H1 (cell line): ENCODE measurements around the gene NFASC. TPM values are rescaled to one million over a fixed set of nuclear protein-coding genes. Genes with fewer than 3 reads are reported as not detected.

ENCODE experiments used
- CBX8 ChIP-seq: fragments of 300-800, 300-1000 bp; sonication (generic); IDR thresholded peaks from 2 replicates; pipeline ENCODE4 v1.7.1; 2016; ENCODE audit warnings: low read depth, low read length, borderline replicate concordance
- POU5F1 ChIP-seq: IDR thresholded peaks from 2 replicates; pipeline ENCODE4 v1.6.1; 2011; ENCODE audit warnings: low read depth, mild to moderate bottlenecking, low read length, moderate library complexity
- RBBP5 ChIP-seq: IDR thresholded peaks from 2 replicates; pipeline ENCODE4 v1.7.1; 2012; ENCODE audit warnings: low read depth, mild to moderate bottlenecking, inconsistent platforms, low read length, moderate library complexity, borderline replicate concordance
- RNF2 ChIP-seq: fragments of 200-900, 300-1000 bp; sonication (generic); IDR thresholded peaks from 2 replicates; pipeline ENCODE4 v1.7.1; 2016; ENCODE audit warnings: borderline replicate concordance, low read depth, mild to moderate bottlenecking, antibody characterized with exemption, low read length; ENCODE audit not compliant: poor library complexity, severe bottlenecking; ENCODE audit errors: missing control alignments
- SP2 ChIP-seq: IDR thresholded peaks from 2 replicates; pipeline ENCODE4 v1.6.1; 2012; ENCODE audit warnings: mild to moderate bottlenecking, low read length, inconsistent platforms
- SRF ChIP-seq: IDR thresholded peaks from 2 replicates; pipeline ENCODE4 v1.6.1; 2011; ENCODE audit warnings: mild to moderate bottlenecking, low read depth, low read length, moderate library complexity
- polyA plus RNA-seq, 7 experiments: library from polyadenylated mRNA; depleted of rRNA in 3 of 7; stranded (reverse) in 5 of 7; unstranded in 2 of 7; fragments of >200 nt in 5 of 7; fragments of 200-250 nt in 2 of 7; gene quantifications; 1 replicate in 5 of 7; 2 replicates in 1 of 7; 4 replicates in 1 of 7; pipeline versions ENCODE4 v1.2.1 to v1.2.3, GENCODE V29; 2011 to 2013; ENCODE audit warnings: missing spikeins in 2 of 7, mixed read lengths in 2 of 7
- total RNA-seq: library from RNA; stranded (reverse); fragmentation: NEBNext Ultra II Directional; extraction: Animal tissue kit (Norgen Biotek cat#: 25700); gene quantifications from 2 replicates; pipeline ENCODE4 v1.2.1, GENCODE V29; 2021

The NFASC gene
- total and polyA plus RNA-seq, 2 of the 8 experiments (the other 6 are each of a cell fraction or from before 2014, with no cell fraction given), result 5.0 to 15.2 TPM

DNA sequence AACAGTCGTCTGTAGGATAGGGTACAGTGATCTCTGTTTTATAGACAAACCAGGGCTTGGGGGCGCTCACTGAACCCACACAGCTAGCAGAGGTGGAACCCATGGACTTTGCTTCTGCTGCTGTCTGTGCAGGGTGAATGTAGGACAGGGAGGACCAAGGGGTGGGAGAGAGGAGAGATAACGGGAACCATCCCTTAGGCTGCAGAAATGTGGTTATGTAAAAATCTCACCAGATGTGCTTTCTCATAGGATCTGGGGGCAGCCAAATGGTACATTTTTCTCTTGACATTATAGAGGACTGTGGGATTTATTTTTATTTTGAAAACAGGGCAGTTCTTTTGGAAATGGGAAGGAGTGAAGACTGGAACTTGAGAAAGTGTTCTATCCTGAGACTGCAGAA, 8.7 kb downstream of the NFASC start (continued):
- TF ChIP-seq SP2, result no peak
- TF ChIP-seq CBX8, result no peak
- TF ChIP-seq RBBP5, result no peak
- no peak for TF ChIP-seq SRF
- no peak for TF ChIP-seq POU5F1
- no peak for TF ChIP-seq RNF2
